ENCODE measurements around the gene SNRNP48.

- TF ChIP-seq, protein P1, sequence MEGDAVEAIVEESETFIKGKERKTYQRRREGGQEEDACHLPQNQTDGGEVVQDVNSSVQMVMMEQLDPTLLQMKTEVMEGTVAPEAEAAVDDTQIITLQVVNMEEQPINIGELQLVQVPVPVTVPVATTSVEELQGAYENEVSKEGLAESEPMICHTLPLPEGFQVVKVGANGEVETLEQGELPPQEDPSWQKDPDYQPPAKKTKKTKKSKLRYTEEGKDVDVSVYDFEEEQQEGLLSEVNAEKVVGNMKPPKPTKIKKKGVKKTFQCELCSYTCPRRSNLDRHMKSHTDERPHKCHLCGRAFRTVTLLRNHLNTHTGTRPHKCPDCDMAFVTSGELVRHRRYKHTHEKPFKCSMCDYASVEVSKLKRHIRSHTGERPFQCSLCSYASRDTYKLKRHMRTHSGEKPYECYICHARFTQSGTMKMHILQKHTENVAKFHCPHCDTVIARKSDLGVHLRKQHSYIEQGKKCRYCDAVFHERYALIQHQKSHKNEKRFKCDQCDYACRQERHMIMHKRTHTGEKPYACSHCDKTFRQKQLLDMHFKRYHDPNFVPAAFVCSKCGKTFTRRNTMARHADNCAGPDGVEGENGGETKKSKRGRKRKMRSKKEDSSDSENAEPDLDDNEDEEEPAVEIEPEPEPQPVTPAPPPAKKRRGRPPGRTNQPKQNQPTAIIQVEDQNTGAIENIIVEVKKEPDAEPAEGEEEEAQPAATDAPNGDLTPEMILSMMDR (IDR thresholded peaks at IDR 0.05) = no peak
- TF ChIP-seq POLR2A (IDR thresholded peaks at IDR 0.05) = no peak
- no peak for TF ChIP-seq POLR2AphosphoS5 (IDR thresholded peaks at IDR 0.05)
Observed at GRCh38 chr6:7649037-7649810, 59.2 kb downstream of the SNRNP48 start.

All from breast epithelium (tissue), 3 donors.